KOPT-K1 (cell line): ENCODE results near the gene RABEP2.
A peak's percentile ranks its signal among the peaks of the same experiment; 100 is the strongest.
"Not testable (repeated sequence)": the region's sequence is repeated elsewhere in the genome, so short reads cannot be mapped to it uniquely, and the experiment has no call there.

Source experiments
- H3K27ac ChIP-seq: fragments of 200-600 bp; sonication (generic); 2 replicates; pipeline ENCODE4 v1.5.1; 2016; ENCODE audit warnings: antibody characterized with exemption, mild to moderate bottlenecking, low read depth, low read length; ENCODE audit not compliant: poor library complexity, severe bottlenecking
- H3K36me3 ChIP-seq: fragments of 200-600 bp; sonication (generic); 2 replicates; pipeline ENCODE4 v1.5.1; 2017; ENCODE audit warnings: antibody characterized with exemption, mild to moderate bottlenecking, low read length, moderate library complexity; ENCODE audit not compliant: insufficient read depth
- H3K9me3 ChIP-seq: fragments of 200-600 bp; sonication (generic); 2 replicates; pipeline ENCODE4 v1.5.1; 2017; ENCODE audit warnings: antibody characterized with exemption, low read length, mild to moderate bottlenecking; ENCODE audit not compliant: insufficient read depth, poor library complexity, severe bottlenecking

RABEP2 gene

GRCh38 chr16:28924762-28925385 is at the start of gene RABEP2:
TSS of gene RABEP2 (minus strand) at chr16:28925238. CDS start at chr16:28925163, 75 bp downstream.
- H3K36me3 ChIP-seq: peaks cover 35% of the 10 kb centered on the region
- H3K9me3 ChIP-seq: no peaks in the 10 kb centered on the region
- peak within 1 kb of the TSS; percentile 99 for H3K27ac ChIP-seq

DNA sequence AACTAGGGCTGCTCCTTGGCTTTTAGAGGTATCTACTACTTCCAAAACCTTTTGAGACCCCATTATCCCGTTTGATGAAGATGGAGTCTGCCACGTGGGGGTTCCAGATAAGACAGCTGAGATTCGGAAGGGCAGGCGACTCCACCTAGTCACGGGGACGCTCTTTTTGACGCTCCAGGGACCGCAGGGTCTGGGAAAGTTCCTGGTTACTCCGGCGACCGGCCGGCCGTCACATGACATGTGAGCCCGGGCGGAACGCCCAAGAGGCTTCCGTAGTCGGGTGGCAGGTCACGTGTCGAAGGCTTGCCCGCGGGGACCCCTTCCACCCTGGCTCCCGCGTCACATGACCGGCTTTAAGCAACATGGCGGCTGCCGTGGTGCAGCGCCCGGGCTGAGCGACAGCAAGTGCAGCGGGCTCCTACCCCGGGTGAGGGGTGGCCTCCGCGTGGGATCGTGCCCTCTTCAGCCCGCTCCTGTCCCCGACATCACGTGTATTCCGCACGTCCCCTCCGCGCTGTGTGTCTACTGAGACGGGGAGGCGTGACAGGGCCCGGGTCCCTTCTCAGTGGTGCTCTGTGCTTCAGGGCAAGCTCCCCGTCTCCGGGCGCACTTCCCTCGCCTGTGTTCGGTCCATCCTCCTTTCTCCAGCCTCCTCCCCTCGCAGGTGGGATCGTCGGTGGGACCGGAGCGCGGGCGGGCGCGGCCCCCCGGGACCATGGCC is 49.6 kb upstream of the RABEP2 start, which contains the start of gene SPNS1:
TSS of gene SPNS1 (plus strand) at position 342 of the 721 bp plus-strand sequence. CDS start at position 716, 374 bp downstream.
- Histone ChIP-seq H3K27ac (peak within 1 kb of the TSS; percentile 82), H3K36me3 (peaks cover 23% of the 10 kb centered on the region; the same call in 1 of the 2 replicates), H3K9me3 (no peaks in the 10 kb centered on the region)

- H3K36me3 ChIP-seq: peaks cover 17% of the 10 kb centered on the region; the same call in 1 of the 2 replicates
- peak overlapping the region; percentile 82 for H3K27ac ChIP-seq
- H3K9me3 ChIP-seq: no peaks in the 10 kb centered on the region
Observed at GRCh38 chr16:28974007-28974436, 49.0 kb upstream of the RABEP2 start.

- not testable (repeated sequence) for H3K27ac ChIP-seq, H3K9me3 ChIP-seq
- peaks cover 16% of the 10 kb centered on the region for H3K36me3 ChIP-seq
Observed at GRCh38 chr16:28969696-28970095, 44.7 kb upstream of the RABEP2 start.

DNA sequence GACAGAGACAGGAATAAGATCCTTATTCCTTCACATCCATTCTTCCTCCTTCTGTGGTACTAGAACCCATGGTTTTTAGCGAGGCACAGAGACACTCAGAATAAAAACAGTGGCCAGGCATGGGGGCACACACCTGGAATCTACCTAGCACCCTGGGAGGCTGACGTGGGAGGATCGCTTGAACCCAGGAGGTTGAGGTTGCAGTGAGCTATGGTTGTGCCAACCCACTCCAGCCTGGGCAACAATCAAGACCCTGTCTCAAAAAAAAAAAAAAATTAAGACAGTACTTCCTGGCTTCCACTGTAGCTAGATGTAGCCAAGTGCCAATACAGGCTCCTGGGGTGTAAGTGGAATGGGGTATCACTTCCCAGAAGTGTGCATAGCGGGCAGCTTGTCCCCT is 42.1 kb upstream of the RABEP2 start:
- H3K36me3 ChIP-seq: peaks cover 41% of the 10 kb centered on the region
- no peak overlapping the region for H3K27ac ChIP-seq

GRCh38 chr16:28964496-28964895 is 39.5 kb upstream of the RABEP2 start:
- Histone ChIP-seq H3K36me3 (peaks cover 68% of the 10 kb centered on the region), H3K9me3 (no peaks in the 10 kb centered on the region)

More for the DNA sequence above, 42.1 kb upstream of the RABEP2 start:
- H3K9me3 ChIP-seq: no peaks in the 10 kb centered on the region

GRCh38 chr16:28964072-28964471 is 39.0 kb upstream of the RABEP2 start:
- Histone ChIP-seq H3K27ac (no peak overlapping the region), H3K9me3 (no peaks in the 10 kb centered on the region), H3K36me3 (peaks cover 72% of the 10 kb centered on the region)

More at GRCh38 chr16:28964496-28964895, 39.5 kb upstream of the RABEP2 start:
- no peak overlapping the region for H3K27ac ChIP-seq

- Histone ChIP-seq H3K9me3 (no peaks in the 10 kb centered on the region), H3K36me3 (peaks cover 98% of the 10 kb centered on the region), H3K27ac (no peak overlapping the region)
Observed at GRCh38 chr16:28958836-28959235, 33.8 kb upstream of the RABEP2 start.

DNA sequence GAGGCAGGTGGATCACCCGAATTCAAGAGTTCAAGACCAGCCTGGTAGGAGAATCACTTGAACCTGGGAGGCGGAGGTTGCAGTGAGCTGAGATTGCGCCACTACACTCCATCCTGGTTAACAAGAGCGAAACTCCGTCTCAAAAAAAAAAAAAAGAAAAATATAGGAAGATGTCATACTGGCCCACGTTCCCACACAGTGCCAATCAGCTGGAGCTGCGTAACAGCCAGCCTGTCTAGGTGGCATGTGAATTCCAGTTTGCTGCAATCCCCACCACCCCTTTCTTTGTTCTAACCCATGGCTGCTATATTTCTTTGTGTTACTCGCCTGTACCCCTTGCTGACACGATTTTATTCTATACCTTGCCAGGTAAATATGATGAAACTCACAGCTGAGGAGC is 33.2 kb upstream of the RABEP2 start:
- no peak overlapping the region for H3K27ac ChIP-seq
- H3K36me3 ChIP-seq: peaks cover 98% of the 10 kb centered on the region

GRCh38 chr16:28951410-28951943 is 26.4 kb upstream of the RABEP2 start:
- Histone ChIP-seq H3K27ac (peak overlapping the region; percentile 82), H3K9me3 (no peaks in the 10 kb centered on the region), H3K36me3 (peaks cover 46% of the 10 kb centered on the region)

More for the DNA sequence above, 33.2 kb upstream of the RABEP2 start:
- no peaks in the 10 kb centered on the region for H3K9me3 ChIP-seq

DNA sequence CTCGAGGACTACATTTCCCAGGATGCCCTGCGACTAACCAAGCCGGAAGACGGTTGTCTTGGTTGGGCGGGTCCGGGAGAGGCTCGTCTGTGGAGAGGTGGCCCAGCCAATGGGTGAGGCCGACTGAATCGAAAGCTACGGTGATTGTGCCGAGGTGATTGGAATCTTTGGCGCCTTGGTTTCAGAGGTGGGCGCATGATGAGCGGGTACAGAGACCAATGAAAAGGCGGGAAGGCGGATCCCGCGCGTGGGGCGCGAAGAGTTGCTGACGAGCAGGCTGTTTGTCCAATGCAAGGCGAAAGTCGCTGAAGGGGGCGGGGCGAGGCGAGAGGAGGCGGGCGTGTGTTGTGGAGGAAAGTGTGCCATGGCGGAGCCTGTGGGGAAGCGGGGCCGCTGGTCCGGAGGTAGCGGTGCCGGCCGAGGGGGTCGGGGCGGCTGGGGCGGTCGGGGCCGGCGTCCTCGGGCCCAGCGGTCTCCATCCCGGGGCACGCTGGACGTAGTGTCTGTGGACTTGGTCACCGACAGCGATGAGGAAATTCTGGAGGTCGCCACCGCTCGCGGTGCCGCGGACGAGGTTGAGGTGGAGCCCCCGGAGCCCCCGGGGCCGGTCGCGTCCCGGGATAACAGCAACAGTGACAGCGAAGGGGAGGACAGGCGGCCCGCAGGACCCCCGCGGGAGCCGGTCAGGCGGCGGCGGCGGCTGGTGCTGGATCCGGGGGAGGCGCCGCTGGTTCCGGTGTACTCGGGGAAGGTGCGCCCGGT is 25.8 kb upstream of the RABEP2 start, which contains the start of gene NFATC2IP:
TSS of gene NFATC2IP (plus strand) at position 290 of the 762 bp plus-strand sequence. CDS start at position 365, 75 bp downstream.
- peaks cover 39% of the 10 kb centered on the region for H3K36me3 ChIP-seq
- no peaks in the 10 kb centered on the region for H3K9me3 ChIP-seq
- H3K27ac ChIP-seq: peak within 1 kb of the TSS; percentile 82

GRCh38 chr16:28946681-28947080 is 21.6 kb upstream of the RABEP2 start:
- Histone ChIP-seq H3K36me3 (no peaks in the 10 kb centered on the region), H3K9me3 (no peaks in the 10 kb centered on the region), H3K27ac (no peak overlapping the region)

- Histone ChIP-seq H3K9me3 (no peaks in the 10 kb centered on the region), H3K27ac (no peak overlapping the region), H3K36me3 (no peaks in the 10 kb centered on the region)
Observed at GRCh38 chr16:28943281-28943680, 18.2 kb upstream of the RABEP2 start.

DNA sequence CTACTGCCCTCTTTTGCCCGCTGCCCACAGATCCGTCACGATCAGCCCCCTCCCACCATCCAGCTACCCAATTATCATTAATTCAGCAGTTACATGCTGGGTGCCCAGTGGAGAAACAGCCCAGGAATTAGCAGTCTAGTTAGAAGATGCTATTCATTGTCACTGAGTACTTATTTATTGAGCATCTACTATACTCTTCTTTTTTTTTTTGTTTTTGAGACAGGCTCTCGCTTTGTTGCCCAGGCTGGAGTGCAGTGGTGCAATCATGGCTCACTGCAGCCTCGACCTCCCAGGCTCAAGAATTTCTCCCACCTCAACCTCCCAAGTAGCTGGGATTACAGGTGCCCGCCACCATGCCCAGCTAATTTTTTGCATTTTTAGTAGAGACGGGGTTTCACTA is 14.8 kb upstream of the RABEP2 start:
- not testable (repeated sequence) for H3K36me3 ChIP-seq, H3K27ac ChIP-seq

GRCh38 chr16:28938721-28939120 is 13.7 kb upstream of the RABEP2 start:
- H3K27ac ChIP-seq: no peak overlapping the region
- H3K36me3 ChIP-seq: no peaks in the 10 kb centered on the region
- H3K9me3 ChIP-seq: no peaks in the 10 kb centered on the region

More for the DNA sequence above, 14.8 kb upstream of the RABEP2 start:
- H3K9me3 ChIP-seq: not testable (repeated sequence)
